Subcutaneous abdominal adipose tissue (tissue), 5 donors: Measurements from ENCODE around the gene LRFN2.

ENCODE experiments used
- H3K27ac ChIP-seq: one replicate; pipeline ENCODE4 v1.7.0; 2013; ENCODE audit warnings: low read depth, mild to moderate bottlenecking, inconsistent platforms, low read length, moderate library complexity
- H3K27me3 ChIP-seq, 5 donors: one replicate each; pipeline ENCODE4 v1.7.0; 2013; ENCODE audit warnings: low read length in 5 of 5, inconsistent platforms in 1 of 5; ENCODE audit not compliant: control insufficient read depth in 5 of 5, insufficient read depth in 4 of 5
- H3K36me3 ChIP-seq, 5 donors: one replicate each; pipeline ENCODE4 v1.7.0; 2013; ENCODE audit warnings: low read length in 5 of 5; ENCODE audit not compliant: control insufficient read depth in 5 of 5, insufficient read depth in 5 of 5
- H3K4me1 ChIP-seq, 5 donors: one replicate each; pipeline ENCODE4 v1.7.0; 2013; ENCODE audit warnings: low read length in 5 of 5, mild to moderate bottlenecking in 3 of 5, moderate library complexity in 1 of 5; ENCODE audit not compliant: control insufficient read depth in 5 of 5, insufficient read depth in 5 of 5
- H3K4me3 ChIP-seq, 5 donors: one replicate each; pipeline ENCODE4 v1.7.0; 2013; ENCODE audit warnings: low read length in 5 of 5, low read depth in 1 of 5
- H3K9ac ChIP-seq, 5 donors: one replicate each; pipeline ENCODE4 v1.7.0; 2013; ENCODE audit warnings: low read length in 5 of 5, mild to moderate bottlenecking in 4 of 5, moderate library complexity in 3 of 5
- H3K9me3 ChIP-seq, 5 donors: one replicate each; pipeline ENCODE4 v1.7.0; 2013; ENCODE audit warnings: low read length in 5 of 5; ENCODE audit not compliant: control insufficient read depth in 5 of 5
- donor health status: healthy.
- donor health status: healthy.
- donor health status: healthy.
- donor health status: healthy.
- donor health status: healthy.

The LRFN2 gene

GRCh38 chr6:40383348-40384115, 203.6 kb downstream of the LRFN2 start:
- Histone ChIP-seq H3K4me3 (no peak overlapping the region), H3K27me3 (peaks cover 0 to 18% (median 0%) of the 10 kb centered on the region in 5 donors), H3K27ac (no peak overlapping the region), H3K36me3 (no peaks in the 10 kb centered on the region), H3K9me3 (no peaks in the 10 kb centered on the region), H3K4me1 (no peaks in the 10 kb centered on the region), H3K9ac (no peak overlapping the region)

- Histone ChIP-seq H3K4me1 (no peaks in the 10 kb centered on the region), H3K4me3 (no peak overlapping the region), H3K9me3 (no peaks in the 10 kb centered on the region), H3K27me3 (no peaks in the 10 kb centered on the region), H3K36me3 (no peaks in the 10 kb centered on the region), H3K9ac (no peak overlapping the region), H3K27ac (no peak overlapping the region)
Measured at GRCh38 chr6:40380271-40380670, 206.9 kb downstream of the LRFN2 start.

GRCh38 chr6:40379811-40380210, 207.4 kb downstream of the LRFN2 start:
- H3K4me1 ChIP-seq = no peaks in the 10 kb centered on the region
- H3K9me3 ChIP-seq = no peaks in the 10 kb centered on the region
- H3K4me3 ChIP-seq = no peak overlapping the region
- no peaks in the 10 kb centered on the region for H3K36me3 ChIP-seq
- H3K9ac ChIP-seq = no peak overlapping the region
- no peak overlapping the region for H3K27ac ChIP-seq
- no peaks in the 10 kb centered on the region for H3K27me3 ChIP-seq

GRCh38 chr6:40378725-40379074, 208.5 kb downstream of the LRFN2 start:
- Histone ChIP-seq H3K9me3 (no peaks in the 10 kb centered on the region), H3K27ac (no peak overlapping the region), H3K4me3 (no peak overlapping the region), H3K36me3 (no peaks in the 10 kb centered on the region), H3K9ac (no peak overlapping the region), H3K27me3 (no peaks in the 10 kb centered on the region), H3K4me1 (no peaks in the 10 kb centered on the region)

GRCh38 chr6:40378071-40378724, 209.0 kb downstream of the LRFN2 start:
- no peaks in the 10 kb centered on the region for H3K4me1 ChIP-seq
- no peaks in the 10 kb centered on the region for H3K9me3 ChIP-seq
- no peak overlapping the region for H3K4me3 ChIP-seq
- no peaks in the 10 kb centered on the region for H3K36me3 ChIP-seq
- H3K9ac ChIP-seq = no peak overlapping the region
- H3K27ac ChIP-seq = no peak overlapping the region
- no peaks in the 10 kb centered on the region for H3K27me3 ChIP-seq

- Histone ChIP-seq H3K27ac (no peak overlapping the region), H3K27me3 (no peaks in the 10 kb centered on the region), H3K36me3 (no peaks in the 10 kb centered on the region), H3K4me3 (no peak overlapping the region), H3K9me3 (no peaks in the 10 kb centered on the region), H3K4me1 (no peaks in the 10 kb centered on the region), H3K9ac (no peak overlapping the region)
Measured at GRCh38 chr6:40377173-40377806, 209.9 kb downstream of the LRFN2 start.

GRCh38 chr6:40376113-40376650, 211.0 kb downstream of the LRFN2 start:
- Histone ChIP-seq H3K4me3 (no peak overlapping the region), H3K4me1 (no peaks in the 10 kb centered on the region), H3K27me3 (no peaks in the 10 kb centered on the region), H3K36me3 (no peaks in the 10 kb centered on the region), H3K27ac (no peak overlapping the region), H3K9me3 (no peaks in the 10 kb centered on the region), H3K9ac (no peak overlapping the region)

- Histone ChIP-seq H3K27me3 (no peaks in the 10 kb centered on the region), H3K9me3 (no peaks in the 10 kb centered on the region), H3K9ac (no peak overlapping the region), H3K4me1 (no peaks in the 10 kb centered on the region), H3K27ac (no peak overlapping the region), H3K4me3 (no peak overlapping the region), H3K36me3 (no peaks in the 10 kb centered on the region)
Measured at GRCh38 chr6:40373267-40373666, 213.9 kb downstream of the LRFN2 start.

- Histone ChIP-seq H3K4me1 (no peaks in the 10 kb centered on the region), H3K27ac (no peak overlapping the region), H3K36me3 (no peaks in the 10 kb centered on the region), H3K27me3 (no peaks in the 10 kb centered on the region), H3K4me3 (no peak overlapping the region), H3K9ac (no peak overlapping the region), H3K9me3 (peaks cover 0 to 2% (median 0%) of the 10 kb centered on the region in 5 donors)
Measured at GRCh38 chr6:40371621-40372020, 215.5 kb downstream of the LRFN2 start.

GRCh38 chr6:40371095-40371494, 216.1 kb downstream of the LRFN2 start:
- Histone ChIP-seq H3K27me3 (no peaks in the 10 kb centered on the region), H3K9ac (no peak overlapping the region), H3K9me3 (peaks cover 0 to 3% (median 3%) of the 10 kb centered on the region in 5 donors), H3K27ac (no peak overlapping the region), H3K4me1 (no peaks in the 10 kb centered on the region), H3K4me3 (no peak overlapping the region), H3K36me3 (no peaks in the 10 kb centered on the region)
